ENCODE data around the gene HMCN1. TPM values are rescaled to one million over a fixed set of nuclear protein-coding genes. Genes with fewer than 3 reads are reported as not detected.

The HMCN1 gene
- total RNA-seq, 1 donor from 2014 or later = 8.9 TPM

DNA sequence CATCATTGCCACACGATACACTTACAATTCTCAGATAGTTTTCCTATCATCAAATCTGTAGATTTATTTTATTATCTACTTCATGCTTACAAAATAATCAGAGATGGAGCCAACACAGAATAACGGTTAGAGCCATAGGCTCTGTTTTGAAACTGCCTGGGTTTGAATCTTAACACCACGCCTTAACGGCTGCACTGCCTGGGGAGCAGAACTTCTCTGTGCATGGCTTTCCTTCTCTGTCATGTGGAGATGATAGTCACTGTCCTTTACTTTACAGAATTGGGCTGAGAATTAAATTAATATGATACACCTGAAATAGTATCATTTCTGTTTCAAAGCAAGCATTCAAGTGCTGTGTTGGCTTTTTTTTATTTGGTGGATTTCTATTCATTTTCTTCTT, 177.8 kb downstream of the HMCN1 start:
- TF ChIP-seq, protein P1, sequence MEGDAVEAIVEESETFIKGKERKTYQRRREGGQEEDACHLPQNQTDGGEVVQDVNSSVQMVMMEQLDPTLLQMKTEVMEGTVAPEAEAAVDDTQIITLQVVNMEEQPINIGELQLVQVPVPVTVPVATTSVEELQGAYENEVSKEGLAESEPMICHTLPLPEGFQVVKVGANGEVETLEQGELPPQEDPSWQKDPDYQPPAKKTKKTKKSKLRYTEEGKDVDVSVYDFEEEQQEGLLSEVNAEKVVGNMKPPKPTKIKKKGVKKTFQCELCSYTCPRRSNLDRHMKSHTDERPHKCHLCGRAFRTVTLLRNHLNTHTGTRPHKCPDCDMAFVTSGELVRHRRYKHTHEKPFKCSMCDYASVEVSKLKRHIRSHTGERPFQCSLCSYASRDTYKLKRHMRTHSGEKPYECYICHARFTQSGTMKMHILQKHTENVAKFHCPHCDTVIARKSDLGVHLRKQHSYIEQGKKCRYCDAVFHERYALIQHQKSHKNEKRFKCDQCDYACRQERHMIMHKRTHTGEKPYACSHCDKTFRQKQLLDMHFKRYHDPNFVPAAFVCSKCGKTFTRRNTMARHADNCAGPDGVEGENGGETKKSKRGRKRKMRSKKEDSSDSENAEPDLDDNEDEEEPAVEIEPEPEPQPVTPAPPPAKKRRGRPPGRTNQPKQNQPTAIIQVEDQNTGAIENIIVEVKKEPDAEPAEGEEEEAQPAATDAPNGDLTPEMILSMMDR (IDR thresholded peaks at IDR 0.05; ENCODE audit: borderline replicate concordance) = no peak
- no peaks in the 10 kb centered on the region for H3K27me3 ChIP-seq (ENCODE audit: low read depth)
- no peak overlapping the region for H3K4me3 ChIP-seq
- no peaks in the 10 kb centered on the region for H3K4me1 ChIP-seq
- intact Hi-C loops (cut with micrococcal nuclease) = no loop called here
- no peaks in the 10 kb centered on the region for H3K36me3 ChIP-seq
- H3K9me3 ChIP-seq (replicated peaks) = no peaks in the 10 kb centered on the region
- H3K27ac ChIP-seq (replicated peaks) = no peak overlapping the region
- no peak for DNase-seq

DNA sequence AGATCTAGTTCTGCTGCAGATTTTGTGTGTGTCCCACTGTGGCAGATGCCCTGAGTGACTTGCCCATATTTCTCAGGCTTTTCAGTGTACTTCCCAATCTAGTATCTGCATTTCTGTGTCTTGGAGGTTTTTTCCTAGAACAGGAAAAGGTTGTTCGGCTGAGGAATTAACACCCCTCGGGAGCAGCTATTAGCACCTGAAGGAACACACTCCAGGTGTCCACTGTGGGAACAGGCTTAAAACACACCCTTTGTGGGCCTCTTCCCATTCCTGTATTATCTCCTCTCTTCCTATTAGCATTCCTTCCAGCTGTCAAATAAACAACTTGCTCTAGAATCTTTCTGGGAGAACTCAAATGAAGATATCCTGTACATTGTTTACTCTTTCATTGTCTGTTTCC, 178.3 kb downstream of the HMCN1 start:
- no peaks in the 10 kb centered on the region for H3K4me1 ChIP-seq
- no peaks in the 10 kb centered on the region for H3K36me3 ChIP-seq

GRCh38 chr1:185914089-185914488, 179.9 kb downstream of the HMCN1 start:
- no peaks in the 10 kb centered on the region for H3K4me1 ChIP-seq
- TF ChIP-seq, protein P1 (IDR thresholded peaks at IDR 0.05; ENCODE audit: borderline replicate concordance) = no peak
- no peak overlapping the region for H3K27ac ChIP-seq (replicated peaks)
- H3K27me3 ChIP-seq (ENCODE audit: low read depth) = no peaks in the 10 kb centered on the region
- no peak overlapping the region for H3K4me3 ChIP-seq
- no peak for DNase-seq
- no peaks in the 10 kb centered on the region for H3K36me3 ChIP-seq
- intact Hi-C loops (cut with micrococcal nuclease) = no loop called here
- H3K9me3 ChIP-seq (replicated peaks) = no peaks in the 10 kb centered on the region

More for the DNA sequence above, 178.3 kb downstream of the HMCN1 start:
- TF ChIP-seq, protein P1 (IDR thresholded peaks at IDR 0.05; ENCODE audit: borderline replicate concordance) = no peak
- no peak overlapping the region for H3K27ac ChIP-seq (replicated peaks)
- H3K4me3 ChIP-seq = no peak overlapping the region
- DNase-seq = no peak
- H3K9me3 ChIP-seq (replicated peaks) = no peaks in the 10 kb centered on the region
- intact Hi-C loops (cut with micrococcal nuclease) = no loop called here
- H3K27me3 ChIP-seq (ENCODE audit: low read depth) = no peaks in the 10 kb centered on the region

GRCh38 chr1:185916861-185917260, 182.7 kb downstream of the HMCN1 start:
- H3K27ac ChIP-seq (replicated peaks) = no peak overlapping the region
- H3K9me3 ChIP-seq (replicated peaks) = no peaks in the 10 kb centered on the region
- H3K4me3 ChIP-seq = no peak overlapping the region
- no peaks in the 10 kb centered on the region for H3K36me3 ChIP-seq
- no peaks in the 10 kb centered on the region for H3K4me1 ChIP-seq
- TF ChIP-seq, protein P1 (IDR thresholded peaks at IDR 0.05; ENCODE audit: borderline replicate concordance) = no peak
- no peak for DNase-seq
- intact Hi-C loops (cut with micrococcal nuclease) = no loop called here
- H3K27me3 ChIP-seq (ENCODE audit: low read depth) = no peaks in the 10 kb centered on the region

GRCh38 chr1:185917646-185918045, 183.5 kb downstream of the HMCN1 start:
- no peak overlapping the region for H3K4me3 ChIP-seq
- no peaks in the 10 kb centered on the region for H3K36me3 ChIP-seq
- no peaks in the 10 kb centered on the region for H3K27me3 ChIP-seq (ENCODE audit: low read depth)
- H3K27ac ChIP-seq (replicated peaks) = no peak overlapping the region
- TF ChIP-seq, protein P1 (IDR thresholded peaks at IDR 0.05; ENCODE audit: borderline replicate concordance) = no peak
- intact Hi-C loops (cut with micrococcal nuclease) = no loop called here
- H3K9me3 ChIP-seq (replicated peaks) = no peaks in the 10 kb centered on the region
- H3K4me1 ChIP-seq = no peaks in the 10 kb centered on the region
- DNase-seq = no peak

GRCh38 chr1:185920602-185921001, 186.4 kb downstream of the HMCN1 start:
- Histone ChIP-seq H3K4me1 (no peaks in the 10 kb centered on the region), H3K27ac (replicated peaks) (no peak overlapping the region), H3K4me3 (no peak overlapping the region), H3K36me3 (no peaks in the 10 kb centered on the region), H3K27me3 (ENCODE audit: low read depth) (no peaks in the 10 kb centered on the region), H3K9me3 (replicated peaks) (no peaks in the 10 kb centered on the region)
- DNase-seq = no peak
- intact Hi-C loops (cut with micrococcal nuclease) = no loop called here
- TF ChIP-seq, protein P1 (IDR thresholded peaks at IDR 0.05; ENCODE audit: borderline replicate concordance) = no peak
